HG03558 (cell line): Measurements from ENCODE around the gene PSMD3.
"Not testable (repeated sequence)": the region's sequence is repeated elsewhere in the genome, so short reads cannot be mapped to it uniquely, and the experiment has no call there.

Experiments
- ATAC-seq: cut with Tn5 transposase; IDR thresholded peaks from one replicate; pipeline ENCODE4 v1.9.1; 2021; ENCODE audit warnings: moderate number of reproducible peaks; ENCODE audit not compliant: unreplicated experiment; ENCODE audit errors: extremely low read depth

The PSMD3 gene

GRCh38 chr17:39980351-39981206 lies at the start of gene PSMD3:
TSS of gene PSMD3 (plus strand) at chr17:39980807. CDS start at chr17:39980971, 164 bp downstream.
- peak; percentile 86 for ATAC-seq

GRCh38 chr17:39933912-39934311 lies 46.7 kb upstream of the PSMD3 start:
- no peak for ATAC-seq

GRCh38 chr17:39934324-39934723 lies 46.3 kb upstream of the PSMD3 start:
- ATAC-seq = no peak

GRCh38 chr17:39935909-39936308 lies 44.7 kb upstream of the PSMD3 start:
- ATAC-seq = no peak

- no peak for ATAC-seq
Observed at GRCh38 chr17:39937447-39937846, 43.2 kb upstream of the PSMD3 start.

- no peak for ATAC-seq
Observed at GRCh38 chr17:39938140-39938869, 42.3 kb upstream of the PSMD3 start.

- no peak for ATAC-seq
Observed at GRCh38 chr17:39939106-39939505, 41.5 kb upstream of the PSMD3 start.

- ATAC-seq = no peak
Observed at GRCh38 chr17:39939588-39940419, 40.8 kb upstream of the PSMD3 start.

- no peak for ATAC-seq
Observed at GRCh38 chr17:39943702-39944392, 36.8 kb upstream of the PSMD3 start.

GRCh38 chr17:39944393-39944711 lies 36.3 kb upstream of the PSMD3 start:
- ATAC-seq = no peak

GRCh38 chr17:39946551-39947330 lies 33.9 kb upstream of the PSMD3 start:
- ATAC-seq = no peak

GRCh38 chr17:39948489-39948828 lies 32.1 kb upstream of the PSMD3 start:
- not testable (repeated sequence) for ATAC-seq

- no peak for ATAC-seq
Observed at GRCh38 chr17:39949028-39949427, 31.6 kb upstream of the PSMD3 start.

GRCh38 chr17:39950871-39951348 lies 29.7 kb upstream of the PSMD3 start:
- ATAC-seq = no peak

- no peak for ATAC-seq
Observed at GRCh38 chr17:39951924-39952679, 28.5 kb upstream of the PSMD3 start.

GRCh38 chr17:39952680-39953470 lies 27.7 kb upstream of the PSMD3 start:
- ATAC-seq = no peak

GRCh38 chr17:39953471-39953888 lies 27.1 kb upstream of the PSMD3 start:
- ATAC-seq = no peak

GRCh38 chr17:39954876-39955275 lies 25.7 kb upstream of the PSMD3 start:
- no peak for ATAC-seq
